Peyer's patch (tissue), 4 donors: ENCODE measurements around the gene CLDN5.

Experiments used
- POLR2A ChIP-seq, 2 donors: fragments of 450-650 bp; IDR thresholded peaks; one replicate each; pipeline ENCODE4 v1.5.1; 2017; ENCODE audit warnings: antibody characterized with exemption in 2 of 2, mild to moderate bottlenecking in 2 of 2, moderate library complexity in 2 of 2
- TF ChIP-seq, protein P1 (sequence below), 6 experiments: fragments of 450-650 bp in 4 of 6; fragments of 200-600 bp in 2 of 6; sonication (generic) in 1 of 6; IDR thresholded peaks; one replicate each; pipeline ENCODE4 v1.5.1; 2017 to 2019; ENCODE audit warnings: antibody characterized with exemption in 6 of 6, mild to moderate bottlenecking in 3 of 6, moderate library complexity in 1 of 6

DNA sequence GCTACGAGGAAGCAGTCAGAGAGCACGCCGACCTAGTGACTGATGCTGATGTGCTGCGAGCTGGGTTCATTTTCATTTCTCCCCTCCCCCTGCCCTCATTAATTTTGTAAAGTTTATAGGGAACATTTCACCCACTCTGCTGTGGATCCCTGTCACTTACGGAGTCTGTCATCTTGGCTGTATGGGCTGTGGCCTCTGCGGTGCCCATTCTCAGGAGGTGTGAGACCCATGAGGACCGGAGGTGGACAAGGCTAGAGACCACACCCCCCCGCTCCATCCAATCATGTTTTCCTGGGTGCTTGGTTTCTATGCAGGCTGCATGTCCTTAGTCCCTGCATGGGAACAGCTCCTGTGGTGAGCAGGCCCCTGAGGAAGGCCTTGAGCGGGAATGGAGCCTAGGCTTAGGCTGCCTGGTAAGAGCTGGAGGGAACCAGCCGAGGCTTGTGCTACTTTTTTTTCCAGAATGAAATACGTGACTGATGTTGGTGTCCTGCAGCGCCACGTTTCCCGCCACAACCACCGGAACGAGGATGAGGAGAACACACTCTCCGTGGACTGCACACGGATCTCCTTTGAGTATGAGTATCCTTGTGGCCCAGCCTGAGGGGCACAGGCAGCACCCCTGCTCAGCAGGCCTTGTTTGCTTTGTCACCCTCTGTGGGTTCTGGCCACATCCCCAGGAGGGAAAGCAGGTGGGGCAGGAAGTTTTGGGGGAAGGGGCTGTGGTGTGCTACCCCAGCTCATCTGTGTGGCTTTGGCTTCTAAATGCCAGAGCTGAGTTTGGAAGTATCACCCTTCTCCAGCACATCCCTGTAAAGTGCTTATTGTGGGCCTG, 19.1 kb downstream of the CLDN5 start:
- TF ChIP-seq POLR2A (IDR thresholded peaks at IDR 0.05) = no peak
- TF ChIP-seq, protein P1, sequence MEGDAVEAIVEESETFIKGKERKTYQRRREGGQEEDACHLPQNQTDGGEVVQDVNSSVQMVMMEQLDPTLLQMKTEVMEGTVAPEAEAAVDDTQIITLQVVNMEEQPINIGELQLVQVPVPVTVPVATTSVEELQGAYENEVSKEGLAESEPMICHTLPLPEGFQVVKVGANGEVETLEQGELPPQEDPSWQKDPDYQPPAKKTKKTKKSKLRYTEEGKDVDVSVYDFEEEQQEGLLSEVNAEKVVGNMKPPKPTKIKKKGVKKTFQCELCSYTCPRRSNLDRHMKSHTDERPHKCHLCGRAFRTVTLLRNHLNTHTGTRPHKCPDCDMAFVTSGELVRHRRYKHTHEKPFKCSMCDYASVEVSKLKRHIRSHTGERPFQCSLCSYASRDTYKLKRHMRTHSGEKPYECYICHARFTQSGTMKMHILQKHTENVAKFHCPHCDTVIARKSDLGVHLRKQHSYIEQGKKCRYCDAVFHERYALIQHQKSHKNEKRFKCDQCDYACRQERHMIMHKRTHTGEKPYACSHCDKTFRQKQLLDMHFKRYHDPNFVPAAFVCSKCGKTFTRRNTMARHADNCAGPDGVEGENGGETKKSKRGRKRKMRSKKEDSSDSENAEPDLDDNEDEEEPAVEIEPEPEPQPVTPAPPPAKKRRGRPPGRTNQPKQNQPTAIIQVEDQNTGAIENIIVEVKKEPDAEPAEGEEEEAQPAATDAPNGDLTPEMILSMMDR (IDR thresholded peaks at IDR 0.05) = no peak
